Measurements from ENCODE around the gene WFS1.

GRCh38 chr4:6295495-6295894 lies 25.8 kb downstream of the WFS1 start:
- TF ChIP-seq POLR2A (IDR thresholded peaks at IDR 0.05) (no peak), CTCF (IDR thresholded peaks at IDR 0.05) (no peak), EP300 (IDR thresholded peaks at IDR 0.05) (no peak)
